ENCODE results near the gene NCAPG.

NCAPG gene

DNA sequence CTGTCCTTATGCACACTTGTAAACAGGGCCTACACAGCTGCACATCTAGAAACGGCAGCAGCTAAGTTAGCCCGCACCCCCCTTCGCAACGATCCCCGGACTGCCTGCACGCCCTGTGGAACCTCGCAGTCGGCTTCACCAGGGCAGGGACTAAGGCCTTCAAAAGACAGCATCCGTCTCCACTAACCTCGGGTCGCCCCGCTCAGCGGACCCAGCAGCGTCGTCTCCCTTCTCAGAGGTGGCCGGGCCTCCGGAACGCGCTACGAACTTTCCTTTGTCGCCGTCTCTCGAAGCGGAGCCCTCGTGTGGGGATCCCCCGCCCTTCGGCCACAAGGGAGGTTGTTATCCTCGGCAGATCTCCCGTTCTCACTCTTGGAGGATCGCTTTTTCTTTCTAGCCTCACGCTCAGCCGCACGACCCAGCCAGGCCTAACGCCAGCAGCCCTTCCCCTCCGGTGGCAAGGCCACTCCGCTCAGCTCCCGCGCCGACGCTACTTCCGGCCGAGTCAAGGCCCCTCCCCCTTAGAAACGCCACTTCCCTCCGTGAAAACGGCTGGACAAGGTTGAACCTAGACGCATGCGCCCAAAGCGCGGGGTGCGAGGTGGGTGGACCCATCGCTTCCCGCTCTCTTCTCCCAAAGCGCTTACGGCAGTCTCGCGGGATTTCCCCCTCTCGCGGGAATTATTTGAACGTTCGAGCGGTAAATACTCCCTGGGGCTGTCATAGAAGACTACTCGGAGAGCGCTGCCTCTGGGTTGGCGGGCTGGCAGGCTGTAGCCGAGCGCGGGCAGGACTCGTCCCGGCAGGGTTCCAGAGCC, at the start of gene NCAPG, which contains the start of gene DCAF16:
Gene NCAPG (plus strand): TSS at position 720 of the 818 bp plus-strand sequence. CDS start 99 bp downstream, outside the sequence.
Gene DCAF16 (minus strand): TSS at position 498 of the 818 bp plus-strand sequence. CDS start 6,616 bp downstream, outside the sequence.
- DNase-seq (ENCODE audit: extremely low spot score), result peak; percentile 98
- ChIA-PET POLR2A (interaction anchor here (0.7 to 1.8 kb wide), 9 partner anchors 12 to 477 kb away, joined by 3 to 8 read pairs (median 5); partner anchors contain the start of gene MED28), CTCF (no interaction called here)
- TF ChIP-seq L3MBTL2 (conservative IDR thresholded peaks at IDR 0.05) (peak; percentile 95), NFRKB (IDR thresholded peaks at IDR 0.05) (no peak), BHLHE40 (IDR thresholded peaks at IDR 0.05; ENCODE audit: borderline replicate concordance) (no peak), SP1 (IDR thresholded peaks at IDR 0.05) (peak; percentile 87; the same call in 1 of the 2 replicates), ELF4 (IDR thresholded peaks at IDR 0.05) (peak; percentile 68), LEF1 (IDR thresholded peaks at IDR 0.05; ENCODE audit: borderline replicate concordance) (no peak), PKNOX1 (IDR thresholded peaks at IDR 0.05) (peak; percentile 59), FOXM1 (IDR thresholded peaks at IDR 0.05; ENCODE audit: borderline replicate concordance) (peak; percentile 82)

GRCh38 chr4:17761062-17761461, 49.7 kb upstream of the NCAPG start:
- POLR2A ChIA-PET, result no interaction called here
- TF ChIP-seq L3MBTL2 (conservative IDR thresholded peaks at IDR 0.05), result no peak
- CTCF ChIA-PET, result interaction anchor here (0.5 kb wide), 1 partner anchor 526 kb away, joined by 4 read pairs; no protein-coding TSS in a partner anchor
- DNase-seq (ENCODE audit: extremely low spot score), result no peak

DNA sequence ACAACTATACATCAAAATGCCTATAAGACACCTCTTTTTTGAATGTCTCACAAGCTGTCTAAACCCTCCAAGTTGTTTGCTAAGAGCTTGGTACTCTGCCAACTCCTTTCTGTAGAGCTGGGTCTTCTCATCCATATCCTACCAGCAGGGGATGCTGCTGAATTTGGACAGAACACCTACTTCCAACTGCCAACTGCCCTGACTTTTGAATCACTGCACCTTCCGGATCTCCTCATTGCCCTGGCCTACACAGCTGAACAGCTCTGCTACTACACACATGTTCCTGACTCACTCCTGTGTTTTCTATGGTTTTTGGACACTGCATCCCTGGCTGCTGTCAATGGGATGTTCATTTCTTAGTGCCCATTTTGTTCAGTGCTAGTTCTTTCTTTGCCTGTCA, 48.1 kb upstream of the NCAPG start:
- POLR2A ChIA-PET, result no interaction called here
- peak; percentile 34 for DNase-seq (ENCODE audit: extremely low spot score)
- CTCF ChIA-PET, result no interaction called here
- TF ChIP-seq SUZ12 (IDR thresholded peaks at IDR 0.05) (no peak), SP1 (IDR thresholded peaks at IDR 0.05) (no peak), ZNF384 (IDR thresholded peaks at IDR 0.05) (no peak), PKNOX1 (IDR thresholded peaks at IDR 0.05) (no peak), NFRKB (IDR thresholded peaks at IDR 0.05) (no peak), FOXM1 (IDR thresholded peaks at IDR 0.05; ENCODE audit: borderline replicate concordance) (no peak), FOXK2 (IDR thresholded peaks at IDR 0.05) (no peak), LEF1 (IDR thresholded peaks at IDR 0.05; ENCODE audit: borderline replicate concordance) (no peak), FOXA1 (IDR thresholded peaks at IDR 0.05) (no peak)

GRCh38 chr4:17763416-17763815, 47.4 kb upstream of the NCAPG start:
- ChIA-PET POLR2A (interaction anchor here (0.9 kb wide), 1 partner anchor 15 kb away, joined by 3 read pairs; no protein-coding TSS in a partner anchor), CTCF (no interaction called here)
- TF ChIP-seq ZNF384 (IDR thresholded peaks at IDR 0.05) (no peak), FOXA1 (IDR thresholded peaks at IDR 0.05) (no peak), TARDBP (IDR thresholded peaks at IDR 0.05) (no peak), CTBP1 (IDR thresholded peaks at IDR 0.05; ENCODE audit: borderline replicate concordance) (no peak), SP1 (IDR thresholded peaks at IDR 0.05) (no peak), PKNOX1 (IDR thresholded peaks at IDR 0.05) (no peak), ELF4 (IDR thresholded peaks at IDR 0.05) (no peak)
- no peak for DNase-seq (ENCODE audit: extremely low spot score)

GRCh38 chr4:17763931-17764330, 46.8 kb upstream of the NCAPG start:
- POLR2A ChIA-PET, result interaction anchor here (0.9 kb wide), 1 partner anchor 15 kb away, joined by 3 read pairs; no protein-coding TSS in a partner anchor
- TF ChIP-seq L3MBTL2 (conservative IDR thresholded peaks at IDR 0.05) (no peak), SP1 (IDR thresholded peaks at IDR 0.05) (no peak), CTBP1 (IDR thresholded peaks at IDR 0.05; ENCODE audit: borderline replicate concordance) (no peak), TARDBP (IDR thresholded peaks at IDR 0.05) (no peak), HDGF (IDR thresholded peaks at IDR 0.05; ENCODE audit: borderline replicate concordance) (no peak), NFRKB (IDR thresholded peaks at IDR 0.05) (no peak), SUZ12 (IDR thresholded peaks at IDR 0.05) (no peak), BHLHE40 (IDR thresholded peaks at IDR 0.05; ENCODE audit: borderline replicate concordance) (no peak), PKNOX1 (IDR thresholded peaks at IDR 0.05) (no peak), ELF4 (IDR thresholded peaks at IDR 0.05) (no peak), LEF1 (IDR thresholded peaks at IDR 0.05; ENCODE audit: borderline replicate concordance) (no peak), ARNT (IDR thresholded peaks at IDR 0.05) (no peak), FOXA1 (IDR thresholded peaks at IDR 0.05) (no peak)
- DNase-seq (ENCODE audit: extremely low spot score), result no peak
- CTCF ChIA-PET, result no interaction called here

Measured in HEK293T (cell line).